ENCODE measurements around the gene CCL22.
"Not testable (repeated sequence)": the region's sequence is repeated elsewhere in the genome, so short reads cannot be mapped to it uniquely, and the experiment has no call there.

The CCL22 gene

DNA sequence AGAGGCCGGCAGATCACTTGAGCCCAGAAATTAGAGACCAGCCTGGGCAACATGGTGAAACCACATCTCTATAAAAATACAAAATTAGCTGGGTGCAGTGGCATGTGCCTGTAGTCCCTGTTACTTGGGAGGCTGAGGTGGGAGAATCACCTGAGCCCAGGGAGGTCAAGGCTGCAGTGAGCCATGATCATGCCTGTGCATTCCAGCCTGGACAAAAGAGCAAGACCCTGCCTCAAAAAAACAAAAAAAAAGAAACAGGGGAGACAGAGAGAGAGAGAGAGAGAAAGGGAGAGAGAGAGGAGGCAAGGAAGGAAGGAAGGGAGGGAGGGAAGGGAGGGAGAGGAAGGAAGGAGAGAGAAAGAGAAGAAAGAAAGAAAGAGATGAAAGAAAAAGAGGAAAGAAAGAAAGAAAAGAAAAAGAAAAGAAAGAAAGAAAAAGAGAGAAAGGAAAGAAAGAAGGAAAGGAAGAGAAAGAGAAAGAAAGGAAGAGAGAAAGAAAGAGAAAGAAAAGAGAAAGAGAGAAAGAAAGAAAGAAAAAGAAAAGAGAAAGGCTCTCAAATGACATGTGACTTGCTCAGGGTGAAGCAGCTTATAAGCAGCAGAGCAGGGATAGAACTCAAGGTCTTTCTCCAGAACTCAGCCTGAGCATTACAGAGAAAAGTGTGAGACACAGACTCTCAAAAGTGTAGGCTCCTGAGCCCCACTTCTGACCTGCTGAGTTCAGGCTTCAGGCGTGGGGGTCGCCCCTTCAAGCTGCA lies 29.2 kb downstream of the CCL22 start:
- no peaks in the 10 kb centered on the region for H3K27me3 ChIP-seq (ENCODE audit: control insufficient read depth, insufficient read depth, low read length)
- H3K27ac ChIP-seq (ENCODE audit: low read depth, low read length): no peak overlapping the region
- no peak overlapping the region for H3K9ac ChIP-seq (ENCODE audit: low read length)
- no peaks in the 10 kb centered on the region for H3K36me3 ChIP-seq (ENCODE audit: control insufficient read depth, insufficient read depth, low read length)
- no peaks in the 10 kb centered on the region for H3K9me3 ChIP-seq (ENCODE audit: control insufficient read depth, insufficient read depth, low read depth, low read length)
- peaks cover 12% of the 10 kb centered on the region; the same call in 1 of the 2 replicates for H3K4me1 ChIP-seq (ENCODE audit: control insufficient read depth, insufficient read depth, low read length)
- H3K4me3 ChIP-seq (ENCODE audit: low read depth, low read length): no peak overlapping the region

DNA sequence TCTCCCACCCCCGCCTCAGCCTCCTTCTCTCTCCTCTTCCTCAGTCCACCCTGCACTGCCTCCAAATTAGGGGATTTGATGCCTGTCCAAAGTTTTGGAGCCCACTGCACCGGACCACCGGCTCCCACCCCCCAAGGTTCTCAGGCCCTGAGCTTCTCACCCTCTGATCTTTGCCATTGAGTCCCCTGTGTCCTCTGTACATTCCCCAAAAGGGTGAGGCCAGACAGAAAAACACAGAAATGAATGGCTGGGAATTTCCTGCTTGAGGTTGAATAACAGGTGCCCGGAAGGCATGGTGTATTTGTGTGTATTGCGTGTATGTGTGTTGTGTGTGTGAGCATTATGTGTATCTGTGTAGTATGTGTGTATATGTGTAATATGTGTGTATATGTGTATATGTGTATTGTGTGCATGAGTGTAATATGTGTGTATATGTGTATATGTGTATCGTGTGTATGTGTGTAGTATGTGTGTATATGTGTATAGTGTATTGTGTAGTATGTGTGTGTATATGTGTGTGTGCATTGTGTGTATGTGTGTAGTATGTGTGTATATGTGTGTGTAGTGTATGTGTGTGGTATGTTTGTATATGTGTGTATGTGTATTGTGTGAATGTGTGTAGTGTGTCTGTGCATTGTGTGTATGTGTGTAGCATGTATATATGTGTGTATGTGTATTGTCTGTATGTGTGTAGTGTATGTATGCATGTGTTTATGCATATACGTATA lies 29.9 kb downstream of the CCL22 start:
- H3K36me3 ChIP-seq (ENCODE audit: control insufficient read depth, insufficient read depth, low read length): no peaks in the 10 kb centered on the region
- H3K9me3 ChIP-seq (ENCODE audit: control insufficient read depth, insufficient read depth, low read depth, low read length): no peaks in the 10 kb centered on the region
- H3K4me1 ChIP-seq (ENCODE audit: control insufficient read depth, insufficient read depth, low read length): peaks cover 12% of the 10 kb centered on the region; the same call in 1 of the 2 replicates
- H3K27me3 ChIP-seq (ENCODE audit: control insufficient read depth, insufficient read depth, low read length): no peaks in the 10 kb centered on the region
- H3K27ac ChIP-seq (ENCODE audit: low read depth, low read length): no peak overlapping the region
- no peak overlapping the region for H3K9ac ChIP-seq (ENCODE audit: low read length)
- no peak overlapping the region for H3K4me3 ChIP-seq (ENCODE audit: low read depth, low read length)

DNA sequence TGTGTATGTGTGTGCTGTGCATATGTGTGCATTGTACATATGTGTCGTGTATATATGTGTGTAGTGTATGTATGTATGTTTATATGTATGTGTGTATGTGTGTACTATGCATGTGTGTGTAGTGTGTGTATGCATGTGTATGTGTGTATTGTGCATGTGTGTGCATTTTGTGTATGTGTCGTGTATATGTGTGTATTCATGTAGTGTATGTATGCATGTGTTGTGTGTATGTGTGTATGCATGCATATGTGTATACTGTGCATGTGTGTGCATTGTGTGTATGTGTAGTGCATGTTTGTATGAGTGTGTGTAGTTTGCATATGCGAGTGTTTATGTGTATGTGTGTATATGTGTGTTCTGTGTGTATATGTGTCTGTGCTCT lies 30.5 kb downstream of the CCL22 start:
- Histone ChIP-seq H3K36me3 (ENCODE audit: control insufficient read depth, insufficient read depth, low read length) (no peaks in the 10 kb centered on the region), H3K4me1 (ENCODE audit: control insufficient read depth, insufficient read depth, low read length) (peaks cover 7% of the 10 kb centered on the region; the same call in 1 of the 2 replicates), H3K27ac (ENCODE audit: low read depth, low read length) (no peak overlapping the region), H3K9me3 (ENCODE audit: control insufficient read depth, insufficient read depth, low read depth, low read length) (no peaks in the 10 kb centered on the region), H3K27me3 (ENCODE audit: control insufficient read depth, insufficient read depth, low read length) (no peaks in the 10 kb centered on the region), H3K9ac (ENCODE audit: low read length) (no peak overlapping the region), H3K4me3 (ENCODE audit: low read depth, low read length) (no peak overlapping the region)

DNA sequence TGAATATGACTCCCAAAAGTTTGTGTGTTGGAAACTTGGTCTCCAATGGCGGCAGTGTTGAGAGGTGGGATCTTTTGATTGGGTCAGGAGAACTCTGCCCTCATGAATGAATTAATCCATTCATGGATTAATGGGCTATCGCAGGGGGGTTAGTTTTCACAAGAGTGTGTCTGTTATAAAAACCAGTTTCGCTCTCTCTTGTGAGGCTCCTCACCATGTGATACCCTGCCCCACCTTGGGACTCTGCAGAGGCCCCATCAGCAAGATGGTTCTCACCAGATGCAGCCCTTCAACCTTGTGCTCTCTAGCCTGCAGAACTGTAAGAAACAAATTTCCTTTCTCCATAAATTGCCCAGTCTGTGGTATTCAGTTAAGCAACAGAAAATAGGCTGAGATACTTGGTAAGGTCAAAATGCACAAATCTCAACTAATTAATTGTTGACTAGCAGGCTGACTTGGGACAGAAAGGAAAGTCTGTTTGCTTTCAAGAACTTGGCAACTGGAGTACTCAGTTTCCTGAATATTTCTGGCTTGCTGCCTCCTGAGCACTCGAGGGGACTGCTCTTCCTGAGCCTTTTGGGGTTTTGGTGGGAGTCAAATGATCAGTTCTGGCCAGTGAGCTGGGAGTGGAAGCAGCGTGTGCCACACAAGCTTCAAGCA lies 32.2 kb downstream of the CCL22 start:
- Histone ChIP-seq H3K9me3 (ENCODE audit: control insufficient read depth, insufficient read depth, low read depth, low read length) (no peaks in the 10 kb centered on the region), H3K27me3 (ENCODE audit: control insufficient read depth, insufficient read depth, low read length) (no peaks in the 10 kb centered on the region), H3K27ac (ENCODE audit: low read depth, low read length) (no peak overlapping the region), H3K4me3 (ENCODE audit: low read depth, low read length) (no peak overlapping the region), H3K9ac (ENCODE audit: low read length) (no peak overlapping the region), H3K4me1 (ENCODE audit: control insufficient read depth, insufficient read depth, low read length) (no peaks in the 10 kb centered on the region), H3K36me3 (ENCODE audit: control insufficient read depth, insufficient read depth, low read length) (no peaks in the 10 kb centered on the region)

DNA sequence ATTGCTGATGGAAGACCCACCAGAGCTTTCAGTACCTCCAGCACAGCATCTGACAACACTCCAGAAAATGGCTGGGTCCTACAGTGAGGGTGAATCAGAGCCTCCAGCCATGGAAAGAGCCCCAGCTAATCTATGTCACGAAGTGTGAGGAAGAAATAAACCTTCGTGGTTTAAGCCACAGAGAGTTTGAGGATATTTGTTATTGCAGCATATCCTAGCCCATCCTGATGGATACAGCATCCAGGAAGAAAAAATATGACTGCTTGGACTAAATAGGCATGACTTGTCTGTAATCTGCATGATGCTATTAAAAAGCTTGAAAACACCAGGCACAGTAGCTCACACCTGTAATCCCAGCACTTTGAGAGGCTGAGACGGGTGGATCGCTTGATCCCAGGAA lies 32.7 kb downstream of the CCL22 start:
- Histone ChIP-seq H3K4me3 (ENCODE audit: low read depth, low read length) (no peak overlapping the region), H3K9me3 (ENCODE audit: control insufficient read depth, insufficient read depth, low read depth, low read length) (no peaks in the 10 kb centered on the region), H3K27ac (ENCODE audit: low read depth, low read length) (no peak overlapping the region), H3K27me3 (ENCODE audit: control insufficient read depth, insufficient read depth, low read length) (no peaks in the 10 kb centered on the region), H3K4me1 (ENCODE audit: control insufficient read depth, insufficient read depth, low read length) (no peaks in the 10 kb centered on the region), H3K36me3 (ENCODE audit: control insufficient read depth, insufficient read depth, low read length) (no peaks in the 10 kb centered on the region), H3K9ac (ENCODE audit: low read length) (no peak overlapping the region)

DNA sequence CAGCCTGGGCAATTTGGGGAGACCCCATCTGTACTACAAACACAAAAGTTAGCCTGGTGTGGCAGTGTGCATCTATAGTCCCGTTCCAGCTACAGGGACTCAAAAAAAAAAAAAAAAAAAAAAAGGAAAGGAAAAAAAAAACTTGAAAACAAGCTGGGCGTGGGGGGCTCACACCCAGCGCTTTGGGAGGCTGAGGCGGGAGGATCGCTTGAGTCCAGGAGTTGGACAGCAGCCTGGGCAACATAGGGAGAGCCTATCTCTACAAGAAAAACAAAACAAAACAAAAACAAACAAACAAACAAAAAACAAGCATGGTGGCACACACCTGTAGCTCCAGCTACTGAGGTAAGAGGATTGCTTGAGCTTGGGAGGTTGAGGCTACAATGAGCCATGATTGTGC lies 33.1 kb downstream of the CCL22 start:
- Histone ChIP-seq H3K9me3 (ENCODE audit: control insufficient read depth, insufficient read depth, low read depth, low read length) (no peaks in the 10 kb centered on the region), H3K4me1 (ENCODE audit: control insufficient read depth, insufficient read depth, low read length) (no peaks in the 10 kb centered on the region), H3K27ac (ENCODE audit: low read depth, low read length) (no peak overlapping the region), H3K27me3 (ENCODE audit: control insufficient read depth, insufficient read depth, low read length) (no peaks in the 10 kb centered on the region), H3K4me3 (ENCODE audit: low read depth, low read length) (no peak overlapping the region), H3K9ac (ENCODE audit: low read length) (no peak overlapping the region), H3K36me3 (ENCODE audit: control insufficient read depth, insufficient read depth, low read length) (no peaks in the 10 kb centered on the region)

DNA sequence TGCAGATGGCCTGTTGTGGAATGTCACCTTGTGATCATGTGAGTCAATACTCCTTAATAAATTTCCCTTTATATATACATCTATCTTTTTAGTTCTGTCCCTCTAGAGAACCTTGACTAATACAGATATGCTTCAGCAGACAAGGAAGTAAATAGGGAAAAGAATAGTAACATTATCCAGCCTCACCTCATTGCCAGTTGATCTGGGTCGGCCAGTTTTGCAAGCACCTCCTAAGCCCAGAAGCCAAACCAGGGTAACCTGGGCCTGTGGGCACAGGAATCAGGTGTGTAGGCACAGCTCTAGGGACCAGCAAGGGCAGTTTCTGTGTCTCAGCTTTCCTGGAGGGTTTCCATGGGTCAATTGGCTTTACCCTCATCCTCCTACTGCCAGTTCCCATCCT lies 34.1 kb downstream of the CCL22 start:
- no peak overlapping the region for H3K9ac ChIP-seq (ENCODE audit: low read length)
- H3K9me3 ChIP-seq (ENCODE audit: control insufficient read depth, insufficient read depth, low read depth, low read length): no peaks in the 10 kb centered on the region
- no peak overlapping the region for H3K27ac ChIP-seq (ENCODE audit: low read depth, low read length)
- no peaks in the 10 kb centered on the region for H3K36me3 ChIP-seq (ENCODE audit: control insufficient read depth, insufficient read depth, low read length)
- no peak overlapping the region for H3K4me3 ChIP-seq (ENCODE audit: low read depth, low read length)
- no peaks in the 10 kb centered on the region for H3K27me3 ChIP-seq (ENCODE audit: control insufficient read depth, insufficient read depth, low read length)
- no peaks in the 10 kb centered on the region for H3K4me1 ChIP-seq (ENCODE audit: control insufficient read depth, insufficient read depth, low read length)

DNA sequence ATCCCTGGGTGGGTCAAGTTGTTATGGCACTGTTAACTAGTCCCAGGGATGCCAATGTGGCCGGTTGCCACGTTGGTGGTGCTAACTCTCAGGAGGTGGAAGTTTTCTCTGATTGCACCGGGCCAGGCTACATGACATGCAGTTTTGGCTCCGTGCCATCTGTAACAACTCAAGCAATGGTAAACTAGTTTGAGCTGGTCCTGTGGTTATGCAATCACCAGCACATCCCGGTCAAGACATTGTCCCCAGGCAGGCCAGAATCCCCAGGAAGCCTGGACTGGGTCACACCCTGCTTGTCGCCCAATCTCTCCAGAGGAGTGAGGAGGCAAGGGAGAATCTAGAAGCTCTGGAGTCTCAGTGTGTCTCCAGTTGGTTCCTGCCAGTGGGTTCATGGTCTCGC lies 35.9 kb downstream of the CCL22 start:
- Histone ChIP-seq H3K9me3 (ENCODE audit: control insufficient read depth, insufficient read depth, low read depth, low read length) (no peaks in the 10 kb centered on the region), H3K27ac (ENCODE audit: low read depth, low read length) (no peak overlapping the region), H3K36me3 (ENCODE audit: control insufficient read depth, insufficient read depth, low read length) (no peaks in the 10 kb centered on the region), H3K27me3 (ENCODE audit: control insufficient read depth, insufficient read depth, low read length) (no peaks in the 10 kb centered on the region), H3K4me1 (ENCODE audit: control insufficient read depth, insufficient read depth, low read length) (no peaks in the 10 kb centered on the region), H3K4me3 (ENCODE audit: low read depth, low read length) (no peak overlapping the region), H3K9ac (ENCODE audit: low read length) (no peak overlapping the region)

DNA sequence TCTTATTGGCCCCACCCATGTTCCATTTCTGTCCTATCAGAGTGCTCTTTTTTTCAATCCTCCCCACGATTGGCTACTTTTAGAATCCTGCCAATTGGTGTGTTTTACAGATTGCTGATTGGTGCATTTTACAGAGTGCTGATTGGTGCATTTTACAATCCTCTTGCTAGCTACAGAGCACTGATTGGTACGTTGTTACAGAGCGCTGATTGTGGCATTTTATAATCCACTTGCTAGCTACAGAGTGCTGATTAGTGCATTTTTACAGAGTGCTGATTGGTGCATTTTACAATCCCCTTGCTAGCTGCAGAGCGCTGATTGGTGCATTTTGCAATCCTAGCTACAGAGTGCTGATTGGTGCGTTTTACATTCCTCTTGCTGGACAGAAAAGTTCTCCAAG lies 36.4 kb downstream of the CCL22 start:
- no peaks in the 10 kb centered on the region for H3K9me3 ChIP-seq (ENCODE audit: control insufficient read depth, insufficient read depth, low read depth, low read length)
- no peak overlapping the region for H3K9ac ChIP-seq (ENCODE audit: low read length)
- no peak overlapping the region for H3K4me3 ChIP-seq (ENCODE audit: low read depth, low read length)
- H3K27me3 ChIP-seq (ENCODE audit: control insufficient read depth, insufficient read depth, low read length): no peaks in the 10 kb centered on the region
- H3K36me3 ChIP-seq (ENCODE audit: control insufficient read depth, insufficient read depth, low read length): no peaks in the 10 kb centered on the region
- H3K27ac ChIP-seq (ENCODE audit: low read depth, low read length): no peak overlapping the region
- H3K4me1 ChIP-seq (ENCODE audit: control insufficient read depth, insufficient read depth, low read length): no peaks in the 10 kb centered on the region

DNA sequence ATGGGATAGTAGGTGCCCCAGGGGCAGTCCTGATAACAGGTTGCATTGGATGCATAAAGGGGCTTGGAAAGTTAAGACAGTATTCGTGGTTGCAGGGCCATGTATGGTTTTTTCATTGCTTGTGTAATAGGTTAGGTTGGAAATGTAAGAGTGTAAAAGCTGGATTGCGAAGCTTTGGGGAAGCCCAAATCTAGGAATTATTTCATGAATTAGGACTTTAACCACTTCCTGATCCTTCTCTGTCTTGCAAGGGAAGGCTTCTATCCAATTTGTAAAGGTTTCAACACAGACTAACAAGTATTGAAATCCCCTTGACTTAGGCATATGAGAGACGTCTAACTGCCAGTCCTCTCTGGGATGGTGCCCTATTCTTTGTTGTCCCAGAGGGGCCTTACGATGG lies 38.2 kb downstream of the CCL22 start:
- no peak overlapping the region for H3K27ac ChIP-seq (ENCODE audit: low read depth, low read length)
- H3K9me3 ChIP-seq (ENCODE audit: control insufficient read depth, insufficient read depth, low read depth, low read length): no peaks in the 10 kb centered on the region
- H3K4me3 ChIP-seq (ENCODE audit: low read depth, low read length): no peak overlapping the region
- no peaks in the 10 kb centered on the region for H3K27me3 ChIP-seq (ENCODE audit: control insufficient read depth, insufficient read depth, low read length)
- H3K4me1 ChIP-seq (ENCODE audit: control insufficient read depth, insufficient read depth, low read length): no peaks in the 10 kb centered on the region
- no peak overlapping the region for H3K9ac ChIP-seq (ENCODE audit: low read length)
- no peaks in the 10 kb centered on the region for H3K36me3 ChIP-seq (ENCODE audit: control insufficient read depth, insufficient read depth, low read length)

DNA sequence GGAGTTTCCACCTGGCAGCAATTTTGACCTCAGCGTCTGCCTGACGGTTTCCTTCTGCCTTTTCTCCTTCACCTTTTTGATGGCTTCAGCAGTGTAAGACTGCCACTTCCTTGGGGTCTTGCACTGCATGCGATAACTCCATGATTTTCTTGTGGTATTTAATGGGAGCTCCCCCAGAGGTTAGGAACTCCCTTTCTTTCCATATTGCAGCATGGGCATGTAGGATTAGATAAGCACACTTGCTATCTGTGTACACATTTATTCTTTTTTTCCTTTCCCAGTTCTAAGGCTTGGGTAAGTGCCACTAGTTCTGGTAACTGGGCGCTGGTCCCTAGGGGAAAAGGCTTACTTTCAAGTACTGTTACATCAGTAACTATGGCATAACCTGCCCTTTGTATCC lies 38.9 kb downstream of the CCL22 start:
- not testable (repeated sequence) for H3K27me3 ChIP-seq (ENCODE audit: control insufficient read depth, insufficient read depth, low read length); H3K9me3 ChIP-seq (ENCODE audit: control insufficient read depth, insufficient read depth, low read depth, low read length); H3K4me3 ChIP-seq (ENCODE audit: low read depth, low read length); H3K9ac ChIP-seq (ENCODE audit: low read length); H3K4me1 ChIP-seq (ENCODE audit: control insufficient read depth, insufficient read depth, low read length); H3K27ac ChIP-seq (ENCODE audit: low read depth, low read length); H3K36me3 ChIP-seq (ENCODE audit: control insufficient read depth, insufficient read depth, low read length)
